ENCODE measurements around the gene LIFR. TPM values are rescaled to one million over a fixed set of nuclear protein-coding genes. Genes with fewer than 3 reads are reported as not detected.
"Not testable (repeated sequence)": the region's sequence is repeated elsewhere in the genome, so short reads cannot be mapped to it uniquely, and the experiment has no call there.

Gene LIFR
- polyA plus RNA-seq (ENCODE audit: insufficient read length in 4 of 4), result 10 to 100 TPM; 66.0 to 80.8 (median 75.8) TPM

DNA sequence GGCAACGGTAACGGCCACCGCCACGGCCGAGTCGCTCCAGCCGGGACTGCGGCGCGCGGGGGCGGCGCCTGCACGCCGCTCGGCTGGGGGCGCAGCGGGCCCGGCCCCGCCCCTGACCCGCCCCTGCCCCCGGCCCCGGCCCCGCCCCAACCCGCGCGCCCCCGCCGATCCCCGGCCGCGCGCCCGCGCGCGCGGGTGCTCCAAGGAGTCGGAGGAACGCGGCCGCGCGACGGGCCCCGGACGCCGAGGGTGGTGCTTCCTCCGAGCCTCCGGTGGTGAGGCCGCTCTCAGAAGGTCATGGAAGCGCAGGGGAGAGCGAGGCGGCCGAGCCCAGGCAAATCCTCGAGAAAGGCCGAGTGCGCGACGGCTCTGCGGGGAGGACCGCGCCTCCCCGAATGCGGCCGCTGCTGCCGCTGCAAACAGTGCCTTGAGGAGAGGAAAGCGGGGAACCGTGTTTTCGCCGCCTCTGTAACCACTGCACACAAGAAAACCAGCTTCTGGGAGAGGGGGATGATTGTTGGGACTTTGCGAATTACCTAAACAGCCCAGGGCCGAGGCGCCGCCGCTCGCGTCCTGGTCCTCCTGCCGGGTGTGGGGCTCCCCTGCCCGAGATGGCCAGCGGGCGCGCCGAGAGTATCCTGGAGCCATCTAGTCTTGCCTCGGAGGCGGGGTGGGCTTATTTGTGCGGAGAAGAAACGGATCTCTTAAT, at the start of gene LIFR:
LIFR (minus strand) TSS at position 48 of the 709 bp plus-strand sequence. CDS start 25,999 bp downstream, outside the sequence.
- DNase-seq (ENCODE audit: low read depth in 4 of 4, low spot score in 2 of 4), result peak in 2 of 4 donors; percentile 71 to 72

GRCh38 chr5:38605610-38606009, 49.2 kb upstream of the LIFR start:
- no peak for DNase-seq (ENCODE audit: low read depth in 4 of 4, low spot score in 2 of 4)

DNA sequence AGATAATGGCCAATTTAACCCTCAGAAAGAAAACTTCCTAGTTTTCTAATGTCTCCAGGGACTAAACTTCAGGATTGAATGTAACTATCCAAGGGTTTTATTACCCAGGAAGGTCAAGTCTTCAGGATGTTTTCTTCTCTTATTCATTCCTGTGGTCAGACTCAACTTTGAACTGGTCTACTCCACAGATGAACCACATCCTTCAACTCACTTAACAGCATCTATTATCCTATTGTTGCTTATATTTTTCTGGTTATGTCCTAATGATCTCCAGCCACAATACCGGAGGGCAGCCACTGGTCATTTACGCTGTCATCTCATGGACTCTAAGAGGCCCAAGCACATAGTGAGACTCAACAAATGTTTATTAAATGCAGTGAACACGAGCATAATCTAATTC, 47.2 kb upstream of the LIFR start:
- DNase-seq (ENCODE audit: low read depth in 4 of 4, low spot score in 2 of 4), result no peak

- DNase-seq (ENCODE audit: low read depth in 4 of 4, low spot score in 2 of 4), result no peak
These were observed 46.2 kb upstream of the LIFR start for GRCh38 chr5:38602641-38603040.

- no peak for DNase-seq (ENCODE audit: low read depth in 4 of 4, low spot score in 2 of 4)
These were observed 45.4 kb upstream of the LIFR start for GRCh38 chr5:38601863-38602298.

GRCh38 chr5:38601133-38601862, 44.9 kb upstream of the LIFR start:
- DNase-seq (ENCODE audit: low read depth in 4 of 4, low spot score in 2 of 4), result no peak

DNA sequence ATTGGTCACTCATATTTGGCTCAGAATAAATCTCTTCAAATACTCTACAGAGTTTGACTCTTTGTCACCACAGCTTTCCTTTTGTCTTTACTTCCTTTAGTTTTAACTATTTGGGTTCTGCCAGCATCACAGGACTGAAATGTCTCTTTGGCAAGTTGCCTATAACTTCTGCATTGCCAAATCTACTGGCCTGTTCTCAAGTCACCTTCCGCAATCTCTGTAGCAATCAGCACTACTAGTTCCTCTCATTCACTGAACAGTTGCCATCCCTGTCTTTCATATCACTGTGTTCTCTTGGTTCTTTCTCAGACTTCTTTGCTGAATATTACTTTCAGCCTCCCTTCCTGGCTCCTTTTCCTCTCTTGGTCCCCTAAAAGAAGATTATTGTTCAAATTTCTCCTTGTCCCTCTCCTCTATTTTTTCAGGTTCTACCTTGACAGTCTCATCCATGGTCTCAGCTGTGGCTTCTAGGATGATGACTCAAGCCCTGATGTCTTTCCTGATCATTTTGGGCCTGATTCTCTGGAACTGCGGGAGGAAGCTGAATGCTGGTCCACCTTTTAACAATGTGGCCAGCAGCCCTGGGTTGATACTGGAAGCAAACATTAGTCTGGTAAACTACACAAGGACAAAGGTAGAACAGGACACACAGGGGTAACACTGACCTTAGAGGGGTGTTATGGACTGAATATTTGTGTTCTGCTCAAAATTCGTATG, 44.0 kb upstream of the LIFR start:
- DNase-seq (ENCODE audit: low read depth in 4 of 4, low spot score in 2 of 4), result no peak

DNA sequence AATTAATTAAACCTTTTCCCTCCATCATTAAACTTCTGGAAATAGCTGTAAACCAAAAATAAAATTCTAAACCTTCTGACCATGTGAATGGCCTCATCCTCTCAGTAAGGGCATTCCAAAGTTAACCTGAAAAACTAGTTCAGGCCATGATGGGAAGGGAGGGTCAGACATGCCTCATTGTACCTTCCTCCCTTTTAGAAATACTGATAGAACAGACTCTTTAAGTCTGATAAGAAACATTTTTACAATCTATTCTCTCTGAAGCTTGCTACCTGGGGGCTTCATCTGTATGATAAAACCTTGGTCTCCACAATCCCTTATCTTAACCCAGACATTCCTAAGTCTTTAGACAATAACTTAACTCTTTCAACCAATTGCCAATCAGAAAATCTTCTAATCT, 43.3 kb upstream of the LIFR start:
- DNase-seq (ENCODE audit: low read depth in 4 of 4, low spot score in 2 of 4), result not testable (repeated sequence)

GRCh38 chr5:38598994-38599617, 42.7 kb upstream of the LIFR start:
- DNase-seq (ENCODE audit: low read depth in 4 of 4, low spot score in 2 of 4), result no peak

GRCh38 chr5:38598296-38598993, 42.0 kb upstream of the LIFR start:
- DNase-seq (ENCODE audit: low read depth in 4 of 4, low spot score in 2 of 4), result no peak

- DNase-seq (ENCODE audit: low read depth in 4 of 4, low spot score in 2 of 4), result no peak
These were observed 40.5 kb upstream of the LIFR start for GRCh38 chr5:38596981-38597380.

DNA sequence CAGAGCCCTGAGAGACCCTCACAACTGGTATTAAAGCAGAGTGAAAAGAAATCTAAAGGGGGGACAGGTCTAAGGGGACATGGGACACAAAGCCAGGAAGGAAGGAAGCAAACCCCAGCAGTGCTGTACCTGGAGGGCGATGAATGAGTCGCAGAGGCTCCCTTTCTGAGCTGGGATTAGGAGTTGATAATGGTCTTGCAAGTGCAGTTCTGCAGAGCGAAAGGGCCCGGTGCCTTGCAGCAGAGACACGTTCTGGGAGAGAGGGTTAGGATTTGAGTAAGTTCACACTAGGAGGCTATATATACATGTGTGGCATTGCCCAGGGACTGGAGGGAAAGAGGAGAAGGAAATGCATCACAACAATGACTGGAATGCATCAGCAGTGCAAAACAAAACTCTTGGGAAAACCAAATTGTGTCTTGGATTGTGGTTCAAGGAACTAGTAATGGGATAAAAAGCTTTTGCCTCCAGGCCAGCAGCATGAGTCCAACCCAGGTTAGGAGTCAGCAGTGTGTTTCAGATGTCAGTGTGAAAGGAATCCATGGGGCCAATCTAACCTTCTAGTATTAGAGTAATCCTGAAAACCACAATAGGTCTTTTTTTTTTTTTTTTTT, 38.8 kb upstream of the LIFR start:
- no peak for DNase-seq (ENCODE audit: low read depth in 4 of 4, low spot score in 2 of 4)

GRCh38 chr5:38593959-38594358, 37.5 kb upstream of the LIFR start:
- no peak for DNase-seq (ENCODE audit: low read depth in 4 of 4, low spot score in 2 of 4)

DNA sequence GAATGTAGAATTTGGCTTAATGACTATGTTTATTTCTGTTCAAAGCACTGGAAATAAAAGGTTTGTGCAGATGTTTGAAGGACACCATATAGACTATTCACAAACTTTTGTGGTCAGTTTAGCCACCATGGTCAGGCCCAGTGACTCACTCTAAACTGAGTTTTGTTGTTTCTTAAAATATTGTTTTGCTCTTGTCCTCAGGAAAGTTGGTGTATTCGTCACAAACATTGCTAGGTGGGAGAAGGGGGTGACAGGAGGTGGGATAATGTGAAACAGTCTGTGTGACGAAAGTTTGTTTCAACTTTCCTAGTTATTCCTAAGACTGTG, 35.0 kb upstream of the LIFR start:
- no peak for DNase-seq (ENCODE audit: low read depth in 4 of 4, low spot score in 2 of 4)

DNA sequence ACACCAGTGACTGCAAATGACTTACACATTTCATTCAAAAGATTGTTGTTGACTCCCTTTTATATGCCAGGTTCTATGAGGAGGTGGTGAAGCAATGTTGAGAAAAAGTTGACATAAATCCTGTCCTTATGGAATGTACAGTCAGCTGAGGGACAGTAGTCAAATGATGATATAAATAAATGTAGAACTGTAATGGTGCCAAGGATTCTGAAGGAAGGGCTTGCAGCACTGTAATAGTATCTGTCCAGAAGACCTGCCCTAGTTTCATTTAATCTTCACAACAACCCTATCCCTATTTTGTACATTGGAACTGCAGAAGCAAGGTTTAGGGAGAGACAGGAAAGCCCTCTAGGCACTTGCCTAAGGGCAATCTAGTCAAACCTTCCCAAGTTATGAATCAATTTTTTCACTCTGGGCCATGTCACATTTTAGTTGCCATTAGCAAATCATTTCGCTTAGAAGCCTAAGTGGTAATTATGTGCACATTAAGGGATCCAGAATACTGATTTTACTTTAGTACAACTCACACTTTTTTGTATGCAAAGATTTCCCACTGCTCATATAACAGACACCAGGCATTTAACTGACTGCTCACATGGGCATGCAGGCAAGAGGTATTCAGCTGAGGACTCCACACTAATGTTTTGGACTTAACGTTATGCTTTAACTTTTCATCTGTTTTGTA, 34.5 kb upstream of the LIFR start:
- no peak for DNase-seq (ENCODE audit: low read depth in 4 of 4, low spot score in 2 of 4)

- no peak for DNase-seq (ENCODE audit: low read depth in 4 of 4, low spot score in 2 of 4)
These were observed 33.2 kb upstream of the LIFR start for GRCh38 chr5:38589629-38590028.

DNA sequence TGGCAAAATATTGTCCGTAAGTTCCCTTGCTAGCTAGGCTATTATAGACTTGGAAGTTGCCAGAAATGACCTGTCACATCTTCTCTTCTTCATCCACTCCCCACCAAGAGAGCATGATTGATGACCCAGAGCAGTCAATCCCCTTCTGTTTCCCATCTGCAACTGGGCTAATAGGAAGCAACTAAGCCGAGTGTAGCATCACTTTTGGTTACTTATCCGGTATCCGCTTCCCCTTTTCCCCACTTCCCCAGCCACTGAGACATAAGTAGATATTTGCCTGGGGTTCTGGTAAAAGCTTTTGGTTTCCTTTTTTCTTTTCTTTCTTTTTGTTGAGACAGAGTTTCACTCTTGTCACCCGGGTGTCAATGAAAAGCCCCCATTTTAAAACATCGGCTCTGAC, 29.4 kb upstream of the LIFR start:
- no peak for DNase-seq (ENCODE audit: low read depth in 4 of 4, low spot score in 2 of 4)

- no peak for DNase-seq (ENCODE audit: low read depth in 4 of 4, low spot score in 2 of 4)
These were observed 27.1 kb upstream of the LIFR start for GRCh38 chr5:38583500-38583899.

- no peak for DNase-seq (ENCODE audit: low read depth in 4 of 4, low spot score in 2 of 4)
These were observed 26.5 kb upstream of the LIFR start for GRCh38 chr5:38582975-38583319.
